K562 (cell line): ENCODE results near the gene GRIA4. TPM values are rescaled to one million over a fixed set of nuclear protein-coding genes. Genes with fewer than 3 reads are reported as not detected.

ENCODE experiments used
- ATAC-seq: fragments of 200-7000 bp; cut with Tn5 transposase; 3 replicates; pipeline ENCODE4 v1.9.1; 2020; ENCODE audit warnings: moderate library complexity
- BruUV-seq: library from RNA; stranded (reverse); fragments of 400-500 nt; replicated peaks from 2 replicates; lab custom pipeline; 2021; lab: Mats Ljungman, UMichigan
- CTCF ChIA-PET: fragments of 300-600 bp; formaldehyde crosslinking; extraction: SDS; loops from one replicate; lab custom pipeline; 2021; ENCODE audit warnings: low intra/inter-chr PET ratio; lab: Yijun Ruan, JAX
- POLR2A ChIA-PET: fragments of 300-600, 350-650 bp; sonication (Branson Sonifier 250); formaldehyde crosslinking; extraction: SDS; loops from one replicate; lab custom pipeline; 2021; ENCODE audit warnings: antibody characterized with exemption, inconsistent platforms; lab: Yijun Ruan, JAX
- DNase-seq, 4 experiments: peaks; one replicate each; pipeline versions ENCODE4 v3.0.0 to v3.0.0-alpha.2; 2011 to 2018; ENCODE audit warnings: low spot score in 3 of 4, mixed read lengths in 3 of 4; ENCODE audit errors: extremely low read depth in 1 of 4
- FAIRE-seq: peaks from 2 replicates; lab custom pipeline; 2011; peaks lifted over from hg19 to GRCh38; lab: Jason Lieb, UNC
- H2AFZ ChIP-seq: 2 replicates; pipeline ENCODE4 v1.6.0; 2011; ENCODE audit warnings: low read depth, low read length, control low read depth, inconsistent platforms
- H3K27ac ChIP-seq: fragments of 200-600 bp; 3 replicates; pipeline ENCODE4 v1.8.0; 2011; ENCODE audit warnings: low read depth, mild to moderate bottlenecking, control low read depth, inconsistent platforms, low read length, moderate library complexity, mixed read lengths; ENCODE audit errors: extremely low read depth
- H3K27me3 ChIP-seq, 2 experiments: fragments of 300-600 bp in 1 of 2; 2 replicates in 1 of 2; 3 replicates in 1 of 2; pipeline versions ENCODE4 v1.6.0 to v1.8.0; 2011; ENCODE audit warnings: inconsistent platforms in 2 of 2, low read length in 2 of 2, mild to moderate bottlenecking in 1 of 2, mixed read lengths in 1 of 2, moderate library complexity in 1 of 2; ENCODE audit not compliant: control insufficient read depth in 2 of 2, insufficient read depth in 2 of 2
- H3K36me3 ChIP-seq: fragments of 300-600 bp; 3 replicates; pipeline ENCODE4 v1.8.0; 2011; ENCODE audit warnings: mild to moderate bottlenecking, low read length, inconsistent platforms; ENCODE audit not compliant: control insufficient read depth, insufficient read depth
- H3K4me1 ChIP-seq, 2 experiments: fragments of 200-600 bp in 1 of 2; replicated peaks in 1 of 2; 2 replicates in 1 of 2; 3 replicates in 1 of 2; pipeline versions ENCODE4 v1.5.1 to v1.8.0; 2011; ENCODE audit warnings: inconsistent platforms in 2 of 2, low read length in 2 of 2, mild to moderate bottlenecking in 1 of 2, mixed read lengths in 1 of 2, moderate library complexity in 1 of 2; ENCODE audit not compliant: control insufficient read depth in 2 of 2, insufficient read depth in 2 of 2
- H3K4me2 ChIP-seq: 2 replicates; pipeline ENCODE4 v1.6.1; 2011; ENCODE audit warnings: low read length, control low read depth, inconsistent platforms, mixed read lengths; ENCODE audit not compliant: insufficient read depth
- H3K4me3 ChIP-seq: fragments of 200-600 bp; sonication (generic), shearing (Covaris generic); 2 replicates; pipeline ENCODE4 v1.5.1; 2016; ENCODE audit warnings: control low read depth, inconsistent platforms
- H3K79me2 ChIP-seq: fragments of 200-600 bp; 3 replicates; pipeline ENCODE4 v1.8.0; 2011; ENCODE audit warnings: low read length, inconsistent platforms; ENCODE audit not compliant: control insufficient read depth, insufficient read depth
- H3K9ac ChIP-seq, 2 experiments: 2 replicates each; pipeline versions ENCODE4 v1.6.0 to v1.6.1; 2011; ENCODE audit warnings: low read depth in 2 of 2, low read length in 2 of 2, control low read depth in 1 of 2, inconsistent platforms in 1 of 2, mild to moderate bottlenecking in 1 of 2, mixed read lengths in 1 of 2; ENCODE audit not compliant: insufficient read depth in 1 of 2
- H3K9me1 ChIP-seq: one replicate; pipeline ENCODE4 v1.6.0; 2011; ENCODE audit warnings: inconsistent platforms, mild to moderate bottlenecking, low read length, moderate library complexity; ENCODE audit not compliant: control insufficient read depth, insufficient read depth
- H3K9me3 ChIP-seq: replicated peaks from 2 replicates; pipeline ENCODE4 v1.5.1; 2011; ENCODE audit warnings: low read depth, low read length, inconsistent platforms; ENCODE audit not compliant: control insufficient read depth, insufficient read depth
- H4K20me1 ChIP-seq: replicated peaks from 2 replicates; pipeline ENCODE4 v1.6.1; 2011; ENCODE audit warnings: low read length, inconsistent platforms, mixed read lengths; ENCODE audit not compliant: control insufficient read depth, insufficient read depth
- CREB3 ChIP-seq: fragments of 450-650 bp; conservative IDR thresholded peaks from 2 replicates; pipeline ENCODE4 v1.6.1; 2016; ENCODE audit warnings: missing genetic modification characterization, low read depth, mild to moderate bottlenecking, missing compliant biosample characterization, moderate library complexity
- NR2F6 ChIP-seq: fragments of 450-650 bp; formaldehyde crosslinking; IDR thresholded peaks from 2 replicates; pipeline ENCODE4 v1.4.0; 2020; ENCODE audit warnings: mild to moderate bottlenecking
- OTX1 ChIP-seq: fragments of 450-650 bp; formaldehyde crosslinking; IDR thresholded peaks from 2 replicates; pipeline ENCODE4 v1.4.0; 2022; ENCODE audit warnings: mild to moderate bottlenecking
- PRPF4 ChIP-seq: fragments of 200-400 bp; formaldehyde crosslinking; IDR thresholded peaks from one replicate; pipeline ENCODE4 v1.6.1; 2017; ENCODE audit warnings: low read length, low read depth, mild to moderate bottlenecking; ENCODE audit not compliant: insufficient read depth, poor library complexity, severe bottlenecking
- RFX7 ChIP-seq: fragments of 250-450 bp; sonication (Bioruptor Pico); IDR thresholded peaks from 2 replicates; pipeline ENCODE4 v1.5.1; 2021; ENCODE audit warnings: mild to moderate bottlenecking
- VEZF1 ChIP-seq: fragments of 200-800 bp; sonication (Bioruptor generic); IDR thresholded peaks from 2 replicates; pipeline ENCODE4 v1.6.1; 2017; ENCODE audit warnings: missing genetic modification characterization, missing compliant biosample characterization
- ZBTB2 ChIP-seq: fragments of 450-650 bp; IDR thresholded peaks from 2 replicates; pipeline ENCODE4 v1.6.1; 2016; ENCODE audit warnings: antibody characterized with exemption
- ZC3H4 ChIP-seq: sonication (generic); formaldehyde crosslinking; IDR thresholded peaks from 2 replicates; pipeline ENCODE4 v1.9.0; 2021; ENCODE audit warnings: missing genetic modification reagents, borderline replicate concordance
- WGBS: fragments of 100-300 bp; shearing (Covaris generic); methylation state at CpG from one replicate; pipeline ENCODE4 v1.1.6; 2016; ENCODE audit warnings: low coverage, mixed read lengths; ENCODE audit not compliant: insufficient coverage; ENCODE audit errors: missing lambda C conversion rate; 5-methylcytosine and 5-hydroxymethylcytosine counted together
- in situ Hi-C: fragments of 300-500 bp; cut with MboI; formaldehyde crosslinking; loops from 4 replicates; pipeline ENCODE4 v1.15.0; 2018; ENCODE audit warnings: inconsistent platforms, mixed read lengths
- intact Hi-C: fragments of 100-400 bp; cut with micrococcal nuclease; formaldehyde crosslinking; loops from 2 replicates; pipeline ENCODE4 v1.14.2; 2022
- polyA plus RNA-seq, 8 experiments: library from polyadenylated mRNA; depleted of rRNA in 4 of 8; stranded (reverse) in 5 of 8; unstranded in 3 of 8; fragments of >200 nt; fragmentation: Nextera tagmentation in 2 of 8; fragmentation: Illumina TruSeq in 1 of 8; extraction: Ambion mirVana in 2 of 8; extraction: Trizol in 1 of 8; gene quantifications; 2 replicates each; pipeline versions ENCODE4 v1.2.1 to v1.2.3, GENCODE V29; 2011 to 2014; ENCODE audit warnings: inconsistent platforms in 1 of 8, missing spikeins in 1 of 8
- total RNA-seq, 7 experiments: library from RNA; depleted of rRNA in 6 of 7; stranded (reverse); fragments of >200 nt in 6 of 7; fragmentation: Illumina TruSeq in 2 of 7; extraction: Trizol in 2 of 7; gene quantifications; 2 replicates each; pipeline versions ENCODE4 v1.2.1 to v1.2.3, GENCODE V29; 2011 to 2021; ENCODE audit warnings: low replicate concordance in 1 of 7

Gene GRIA4
- total and polyA plus RNA-seq, 9 of the 15 experiments (the other 6 are each of a cell fraction or from before 2014, with no cell fraction given): not detected

GRCh38 chr11:105781807-105782206 is 171.9 kb downstream of the GRIA4 start:
- in situ Hi-C loops: no loop called here
- Histone ChIP-seq H3K36me3 (no peaks in the 10 kb centered on the region), H3K4me3 (no peak overlapping the region), H3K9me1 (no peaks in the 10 kb centered on the region), H4K20me1 (no peaks in the 10 kb centered on the region), H3K27me3 (no peaks in the 10 kb centered on the region), H3K9ac (no peak overlapping the region), H3K79me2 (no peaks in the 10 kb centered on the region), H3K4me1 (no peaks in the 10 kb centered on the region), H3K4me2 (no peak overlapping the region), H2AFZ (no peak overlapping the region), H3K27ac (no peak overlapping the region), H3K9me3 (no peaks in the 10 kb centered on the region)
- FAIRE-seq: no peak
- DNase-seq: no peak
- TF ChIP-seq PRPF4: no peak
- no peak for TF ChIP-seq VEZF1 (CRISPR knock-in tag)
- no peak for TF ChIP-seq ZC3H4 (CRISPR knock-in tag)
- no peak for TF ChIP-seq NR2F6
- no peak for TF ChIP-seq CREB3 (tag)
- no peak for TF ChIP-seq RFX7 (CRISPR knock-in tag)
- no peak for TF ChIP-seq OTX1
- TF ChIP-seq ZBTB2: no peak
- no TSS peak for BruUV-seq
- no peak for ATAC-seq
- ChIA-PET POLR2A (no interaction called here), CTCF (no interaction called here)
- 0% methylated on average over 1 of the region's 1 CpG for WGBS
- intact Hi-C loops: no loop called here
